Lung (tissue), 12 donors: ENCODE results near the gene MGAT4D. TPM values are rescaled to one million over a fixed set of nuclear protein-coding genes. Genes with fewer than 3 reads are reported as not detected.
"Not testable (repeated sequence)": the region's sequence is repeated elsewhere in the genome, so short reads cannot be mapped to it uniquely, and the experiment has no call there.

Experiments used
- ATAC-seq: fragments of 200-7000 bp; cut with Tn5 transposase; one replicate; pipeline ENCODE4 v1.9.1; 2020; ENCODE audit warnings: moderate number of reproducible peaks; ENCODE audit not compliant: insufficient read depth, low FRiP score
- DNase-seq, 3 donors: peaks; one replicate each; pipeline ENCODE4 v3.0.0-alpha.2; 2013 to 2017
- H3K27ac ChIP-seq, 2 donors: one replicate each; pipeline ENCODE4 v1.5.1; 2013; ENCODE audit warnings: mild to moderate bottlenecking in 2 of 2, moderate library complexity in 2 of 2, control low read depth in 1 of 2, inconsistent platforms in 1 of 2, low read depth in 1 of 2, low read length in 1 of 2
- H3K27me3 ChIP-seq, 3 donors: one replicate each; pipeline ENCODE4 v1.5.1; 2013; ENCODE audit warnings: low read length in 2 of 3; ENCODE audit not compliant: control insufficient read depth in 3 of 3, insufficient read depth in 3 of 3
- H3K36me3 ChIP-seq, 4 donors: one replicate each; pipeline ENCODE4 v1.5.1; 2013; ENCODE audit warnings: low read length in 4 of 4, mild to moderate bottlenecking in 1 of 4, moderate library complexity in 1 of 4; ENCODE audit not compliant: control insufficient read depth in 4 of 4, insufficient read depth in 4 of 4
- H3K4me1 ChIP-seq, 5 donors: one replicate each; pipeline ENCODE4 v1.5.1; 2013; ENCODE audit warnings: low read length in 5 of 5, mild to moderate bottlenecking in 2 of 5, moderate library complexity in 1 of 5; ENCODE audit not compliant: control insufficient read depth in 5 of 5, insufficient read depth in 5 of 5
- H3K4me3 ChIP-seq: one replicate; pipeline ENCODE4 v1.5.1; 2013; ENCODE audit warnings: mild to moderate bottlenecking, control low read depth, moderate library complexity
- H3K9ac ChIP-seq, 2 donors: one replicate each; pipeline ENCODE4 v1.5.1; 2013; ENCODE audit warnings: low read length in 2 of 2, control low read depth in 1 of 2; ENCODE audit not compliant: insufficient read depth in 1 of 2
- H3K9me3 ChIP-seq, 4 donors: one replicate each; pipeline ENCODE4 v1.5.1; 2013; ENCODE audit warnings: low read length in 3 of 4, mild to moderate bottlenecking in 1 of 4, moderate library complexity in 1 of 4; ENCODE audit not compliant: control insufficient read depth in 4 of 4, insufficient read depth in 3 of 4
- WGBS, 2 donors: extraction: QIAGEN DNeasy Blood & Tissue Kit; methylation state at CpG; one replicate each; pipeline ENCODE4 v1.1.7; 2013; 5-methylcytosine and 5-hydroxymethylcytosine counted together
- polyA plus RNA-seq, 2 donors: library from polyadenylated mRNA; stranded (reverse); fragments of 200-250 nt; gene quantifications; one replicate each; pipeline ENCODE4 v1.2.1, GENCODE V29; 2013
- total RNA-seq, 2 donors: library from RNA; depleted of rRNA in 1 of 2; stranded (reverse); fragments of >200 nt in 1 of 2; gene quantifications; one replicate each; pipeline ENCODE4 v1.2.1, GENCODE V29; 2014 to 2021
- TF ChIP-seq, protein P1 (sequence below): IDR thresholded peaks from 2 replicates; pipeline ENCODE4 v1.5.1; 2012; ENCODE audit warnings: mild to moderate bottlenecking; ENCODE audit errors: control extremely low read depth, extremely low read depth
- donor health status: control.
- donor health status: control.
- donor health status: Bipolar disorder and iron deficiency.
- donor health status: healthy.
- donor health status: DM: yes; HTN: yes; CAD: no.

The MGAT4D gene
- total and polyA plus RNA-seq, 4 donors: 0.12 to 1.1 TPM; not detected in 2

DNA sequence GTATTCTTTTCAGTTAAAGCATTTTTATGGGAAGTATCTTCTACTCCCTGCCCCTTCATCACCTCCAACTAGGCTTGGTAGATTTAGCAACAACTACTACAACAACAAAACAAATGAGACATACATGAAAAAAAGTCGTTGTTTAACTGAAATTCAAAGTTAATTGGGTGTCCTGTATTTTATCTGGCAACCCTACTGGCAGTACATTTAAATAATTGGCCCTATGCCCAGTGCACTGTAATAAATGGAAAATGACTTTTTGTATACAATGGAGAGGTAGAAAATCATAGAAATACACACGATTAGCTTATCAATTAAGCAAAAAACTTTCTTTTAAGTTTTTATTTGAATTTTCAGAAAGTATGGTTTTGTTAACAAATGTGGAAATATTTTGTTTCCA is 49.3 kb downstream of the MGAT4D start:
- no peaks in the 10 kb centered on the region for H3K27me3 ChIP-seq
- peaks cover 0 to 6% (median 0%) of the 10 kb centered on the region in 5 donors for H3K4me1 ChIP-seq
- H3K9me3 ChIP-seq: no peaks in the 10 kb centered on the region
- H3K27ac ChIP-seq: no peak overlapping the region
- peak in 2 of 3 donors; percentile 85 to 87 for DNase-seq
- ATAC-seq: no peak
- H3K36me3 ChIP-seq: no peaks in the 10 kb centered on the region
- 45 to 59% methylated on average over 2 of the region's 2 CpGs for WGBS, 2 donors
- no peak overlapping the region for H3K4me3 ChIP-seq
- H3K9ac ChIP-seq: no peak overlapping the region
- TF ChIP-seq, protein P1, sequence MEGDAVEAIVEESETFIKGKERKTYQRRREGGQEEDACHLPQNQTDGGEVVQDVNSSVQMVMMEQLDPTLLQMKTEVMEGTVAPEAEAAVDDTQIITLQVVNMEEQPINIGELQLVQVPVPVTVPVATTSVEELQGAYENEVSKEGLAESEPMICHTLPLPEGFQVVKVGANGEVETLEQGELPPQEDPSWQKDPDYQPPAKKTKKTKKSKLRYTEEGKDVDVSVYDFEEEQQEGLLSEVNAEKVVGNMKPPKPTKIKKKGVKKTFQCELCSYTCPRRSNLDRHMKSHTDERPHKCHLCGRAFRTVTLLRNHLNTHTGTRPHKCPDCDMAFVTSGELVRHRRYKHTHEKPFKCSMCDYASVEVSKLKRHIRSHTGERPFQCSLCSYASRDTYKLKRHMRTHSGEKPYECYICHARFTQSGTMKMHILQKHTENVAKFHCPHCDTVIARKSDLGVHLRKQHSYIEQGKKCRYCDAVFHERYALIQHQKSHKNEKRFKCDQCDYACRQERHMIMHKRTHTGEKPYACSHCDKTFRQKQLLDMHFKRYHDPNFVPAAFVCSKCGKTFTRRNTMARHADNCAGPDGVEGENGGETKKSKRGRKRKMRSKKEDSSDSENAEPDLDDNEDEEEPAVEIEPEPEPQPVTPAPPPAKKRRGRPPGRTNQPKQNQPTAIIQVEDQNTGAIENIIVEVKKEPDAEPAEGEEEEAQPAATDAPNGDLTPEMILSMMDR: no peak

DNA sequence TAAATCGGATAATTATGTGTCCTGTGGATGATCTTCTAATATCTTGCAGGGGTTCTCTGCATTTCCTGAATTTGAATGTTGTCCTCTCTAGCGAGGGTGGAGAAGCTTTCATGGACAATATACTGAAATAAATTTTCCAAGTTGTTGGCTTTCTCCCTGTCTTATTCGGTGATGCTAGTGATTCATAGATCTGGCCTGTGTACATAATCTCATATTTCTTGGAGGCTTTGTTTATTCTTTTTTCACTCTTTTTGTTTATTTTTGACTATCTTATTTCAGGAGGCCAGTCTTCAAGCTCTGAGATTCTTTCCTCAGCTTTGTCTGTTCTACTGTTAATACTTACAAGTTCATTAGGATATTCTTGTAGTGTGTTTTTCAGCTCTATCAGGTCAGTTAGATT is 49.9 kb downstream of the MGAT4D start:
- WGBS, 2 donors: 51 to 84% methylated on average over 3 of the region's 3 CpGs
- H3K36me3 ChIP-seq: no peaks in the 10 kb centered on the region
- H3K9ac ChIP-seq: no peak overlapping the region
- ATAC-seq (no peak), DNase-seq (peak in 1 of 3 donors; percentile 3)
- H3K4me1 ChIP-seq: peaks cover 0 to 6% (median 0%) of the 10 kb centered on the region in 5 donors
- H3K27ac ChIP-seq: no peak overlapping the region
- no peak overlapping the region for H3K4me3 ChIP-seq
- TF ChIP-seq, protein P1: no peak
- H3K27me3 ChIP-seq: no peaks in the 10 kb centered on the region
- no peaks in the 10 kb centered on the region for H3K9me3 ChIP-seq

DNA sequence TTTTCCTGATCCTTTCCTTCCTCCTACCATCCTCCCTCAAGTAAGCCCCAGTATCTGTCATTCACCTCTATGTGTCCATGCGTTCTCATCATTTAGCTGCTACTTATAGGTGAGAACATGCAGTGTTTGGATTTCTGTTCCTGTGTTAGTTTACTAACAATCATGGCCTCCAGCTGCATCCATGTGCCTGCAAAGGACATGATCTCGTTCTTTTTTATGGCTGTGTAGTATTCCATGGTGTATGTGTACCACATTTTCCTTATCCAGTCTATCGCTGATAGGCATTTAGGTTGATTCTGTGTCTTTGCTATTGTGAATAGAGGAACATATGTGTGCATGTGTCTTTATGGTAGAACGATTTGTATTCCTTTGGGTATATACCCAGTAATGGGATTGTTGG is 53.7 kb downstream of the MGAT4D start:
- H3K36me3 ChIP-seq, H3K9me3 ChIP-seq, H3K4me3 ChIP-seq, H3K4me1 ChIP-seq, DNase-seq, H3K9ac ChIP-seq, H3K27ac ChIP-seq, ATAC-seq, H3K27me3 ChIP-seq: not testable (repeated sequence)
- WGBS, 2 donors: 80 to 93% methylated on average over 4 of the region's 4 CpGs

DNA sequence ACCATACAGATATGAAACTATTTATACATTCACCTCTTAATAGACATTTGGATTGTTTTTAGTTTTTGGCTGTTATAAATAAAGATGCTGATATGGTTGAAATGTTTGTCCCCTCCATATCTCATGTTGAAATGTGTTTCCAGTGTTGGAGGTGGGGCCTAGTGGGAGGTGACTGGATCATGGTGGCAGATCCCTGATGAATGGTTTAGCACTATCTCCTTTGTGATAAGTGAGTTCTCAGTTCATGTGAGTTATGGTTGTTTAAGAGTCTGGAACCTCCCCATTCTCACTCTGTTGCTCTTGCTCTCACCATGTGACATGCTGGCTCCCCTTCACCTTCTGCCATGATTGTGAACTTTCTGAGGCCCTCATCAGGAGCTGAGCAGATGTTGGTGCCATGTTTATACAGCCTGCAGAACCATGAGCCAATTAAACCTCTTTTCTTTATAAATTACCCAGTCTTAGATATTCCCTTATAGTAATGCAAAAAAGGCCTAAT is 58.4 kb downstream of the MGAT4D start:
- Histone ChIP-seq H3K4me1 (no peaks in the 10 kb centered on the region), H3K9me3 (no peaks in the 10 kb centered on the region), H3K27ac (no peak overlapping the region), H3K4me3 (no peak overlapping the region), H3K9ac (no peak overlapping the region), H3K36me3 (no peaks in the 10 kb centered on the region), H3K27me3 (no peaks in the 10 kb centered on the region)
- DNase-seq (no peak), ATAC-seq (no peak)
- TF ChIP-seq, protein P1: no peak
